Esophagus mucosa (tissue), 1 donor: ENCODE measurements around the gene SOAT2. TPM values are rescaled to one million over a fixed set of nuclear protein-coding genes. Genes with fewer than 3 reads are reported as not detected.
A peak's percentile ranks its signal among the peaks of the same experiment; 100 is the strongest.
"Not testable (repeated sequence)": the region's sequence is repeated elsewhere in the genome, so short reads cannot be mapped to it uniquely, and the experiment has no call there.

ENCODE experiments used
- ATAC-seq: fragments of 200-7000 bp; cut with Tn5 transposase; one replicate; pipeline ENCODE4 v1.9.1; 2020
- total RNA-seq: library from RNA; stranded (reverse); gene quantifications from one replicate; pipeline ENCODE4 v1.2.4, GENCODE V29; 2023
- donor health status: DM: yes; HTN: yes; CAD: no.

The SOAT2 gene
- total RNA-seq, 1 donor from 2014 or later: not detected

DNA sequence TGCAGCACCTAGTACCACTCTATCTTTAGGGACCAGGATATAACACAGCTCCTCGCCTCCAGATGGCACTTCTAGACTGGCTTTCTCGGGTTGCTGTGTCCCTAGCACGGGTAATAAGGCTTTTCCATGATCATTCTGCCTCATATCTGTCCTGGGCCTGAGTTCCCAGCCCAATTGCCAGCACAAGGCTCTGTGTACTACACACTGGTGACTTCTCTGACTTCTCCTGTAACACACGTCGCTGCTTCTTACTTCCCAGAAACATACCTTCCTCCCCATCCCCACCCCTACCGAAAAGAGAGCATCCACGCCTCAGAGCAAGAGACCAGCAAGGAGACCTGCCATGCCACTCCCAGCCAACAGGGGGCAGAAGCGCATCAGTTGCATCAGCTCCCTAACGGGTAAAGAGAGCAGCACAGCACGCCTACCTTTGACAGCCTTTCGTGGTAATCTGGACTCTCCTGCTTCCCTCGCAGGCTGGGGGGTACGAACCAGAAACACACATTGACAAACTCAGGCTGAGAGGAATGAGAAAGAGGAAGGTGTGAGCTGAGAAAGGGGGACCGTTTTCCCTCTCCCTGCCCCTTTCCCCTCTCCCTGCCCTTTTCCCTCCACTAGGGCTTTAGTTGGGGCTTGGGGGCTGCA is 56.0 kb downstream of the SOAT2 start:
- peak; percentile 92 for ATAC-seq

- peak; percentile 7 for ATAC-seq
Observed at GRCh38 chr12:53160000-53160399, 56.7 kb downstream of the SOAT2 start.

- ATAC-seq: peak; percentile 14
Observed at GRCh38 chr12:53160673-53161072, 57.4 kb downstream of the SOAT2 start.

DNA sequence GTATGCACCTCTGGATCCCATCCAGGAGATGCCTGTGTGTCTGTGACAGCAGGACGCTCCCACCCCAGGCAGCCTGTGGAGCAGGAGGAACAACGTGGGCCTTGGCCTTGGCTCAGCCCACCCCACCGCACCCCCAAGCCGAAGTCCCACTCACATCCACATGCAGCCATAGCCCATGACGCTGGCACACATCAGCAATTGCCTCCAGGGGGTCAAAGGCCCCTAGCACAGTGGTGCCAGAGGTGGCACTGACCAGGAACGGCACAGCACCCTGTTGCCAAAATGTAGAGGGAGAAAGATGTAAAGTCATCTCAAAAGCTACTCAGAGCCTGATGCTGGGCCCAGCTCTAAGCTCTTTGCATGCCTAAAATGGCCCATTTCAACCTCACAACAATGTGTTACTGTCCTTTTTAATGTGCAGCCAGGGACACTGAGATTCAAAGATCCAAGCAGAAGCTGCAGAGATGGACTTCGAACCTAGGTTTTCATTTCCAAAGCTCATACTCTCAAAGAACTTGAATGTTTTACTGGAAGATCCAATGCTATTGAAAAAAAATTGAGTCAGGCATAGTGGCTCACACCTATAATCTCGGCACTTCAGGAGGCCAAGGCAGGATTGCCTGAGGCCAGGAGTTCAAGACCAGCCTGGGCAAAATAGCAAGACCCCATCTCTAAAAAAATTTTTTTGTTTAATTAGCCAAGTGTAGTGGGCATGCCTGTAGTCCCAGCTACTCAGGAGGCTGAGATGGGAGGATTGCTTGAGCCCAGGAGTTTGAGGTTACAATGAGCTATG is 58.0 kb downstream of the SOAT2 start:
- no peak for ATAC-seq

DNA sequence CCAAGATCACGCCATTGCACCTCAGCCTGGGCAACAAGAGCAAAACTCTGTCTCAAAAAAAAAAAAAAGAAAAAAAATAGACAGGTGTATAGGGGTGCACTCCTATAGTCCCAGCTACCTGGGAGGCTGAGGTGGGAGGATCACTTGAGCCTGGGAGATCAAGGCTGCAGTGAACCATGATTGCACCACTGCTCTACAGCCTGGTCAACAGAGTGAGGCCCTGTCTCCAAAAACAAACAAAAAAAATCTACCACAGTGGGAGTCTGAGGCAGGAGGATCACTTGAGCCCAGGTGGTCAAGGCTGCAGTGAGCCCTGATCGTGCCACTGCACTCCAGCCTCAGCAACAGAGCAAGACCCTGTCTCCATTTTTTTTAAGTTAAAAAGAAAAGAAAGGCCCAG is 59.7 kb downstream of the SOAT2 start:
- ATAC-seq: not testable (repeated sequence)

DNA sequence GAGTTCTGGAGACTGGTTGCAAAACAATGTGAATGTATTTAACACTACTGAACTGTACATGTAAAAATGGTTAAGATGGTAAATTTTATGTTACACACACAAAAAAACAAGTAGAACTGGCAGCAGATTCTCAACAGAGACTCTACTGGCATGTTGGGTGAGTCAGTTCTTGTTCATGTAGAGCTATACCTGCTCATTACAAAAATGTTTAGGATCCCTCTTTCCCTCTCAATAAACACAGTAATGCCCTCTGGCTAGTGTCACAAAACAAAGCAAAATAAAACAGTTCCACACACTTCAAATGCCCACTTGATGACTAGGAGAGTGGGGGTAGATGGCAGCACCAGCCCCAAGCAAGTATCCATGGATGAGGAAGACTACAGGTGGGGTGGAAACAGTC is 63.6 kb downstream of the SOAT2 start:
- ATAC-seq: no peak

- ATAC-seq: no peak
Observed at GRCh38 chr12:53169644-53170043, 66.4 kb downstream of the SOAT2 start.

- no peak for ATAC-seq
Observed at GRCh38 chr12:53170215-53170614, 66.9 kb downstream of the SOAT2 start.

DNA sequence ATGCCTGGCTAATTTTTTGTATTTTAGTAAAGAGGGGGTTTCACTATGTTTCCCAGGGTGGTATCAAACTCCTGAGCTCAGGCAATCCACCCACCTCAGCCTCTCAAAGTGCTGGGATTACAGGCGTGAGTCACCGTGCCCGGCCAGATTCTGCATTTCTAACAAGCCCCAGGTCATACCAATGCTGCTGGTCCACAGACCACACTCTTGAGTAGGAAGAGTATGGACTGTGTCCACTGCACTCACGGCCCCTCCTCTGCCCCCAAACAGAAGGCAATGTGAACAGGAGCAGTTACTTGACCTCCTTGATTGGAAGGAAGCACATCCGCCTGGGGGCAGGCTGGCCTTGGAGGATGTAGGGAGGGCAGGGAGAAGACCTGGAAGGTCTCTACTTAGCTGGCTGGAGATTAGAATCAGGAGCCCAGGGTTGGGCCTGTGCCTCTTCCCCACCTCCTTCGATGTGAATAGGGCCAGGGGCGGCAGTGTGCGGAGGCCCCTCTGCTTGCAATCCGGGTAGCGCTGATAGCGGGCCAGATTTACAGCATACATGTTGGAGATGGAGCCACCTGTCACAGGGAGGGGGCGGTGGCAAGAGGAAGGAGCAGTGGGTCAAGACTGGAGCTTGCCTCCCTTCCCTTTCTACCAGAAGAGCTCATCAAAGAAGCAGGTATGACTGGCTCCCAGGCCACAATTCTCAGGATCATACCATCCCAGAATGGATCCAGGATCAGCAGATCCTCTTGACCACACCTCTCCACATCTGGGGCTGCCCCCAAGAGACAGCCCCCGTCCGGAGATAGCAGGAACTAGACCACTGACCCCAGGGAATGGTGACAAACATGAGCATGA is 67.8 kb downstream of the SOAT2 start:
- ATAC-seq: peak; percentile 10

DNA sequence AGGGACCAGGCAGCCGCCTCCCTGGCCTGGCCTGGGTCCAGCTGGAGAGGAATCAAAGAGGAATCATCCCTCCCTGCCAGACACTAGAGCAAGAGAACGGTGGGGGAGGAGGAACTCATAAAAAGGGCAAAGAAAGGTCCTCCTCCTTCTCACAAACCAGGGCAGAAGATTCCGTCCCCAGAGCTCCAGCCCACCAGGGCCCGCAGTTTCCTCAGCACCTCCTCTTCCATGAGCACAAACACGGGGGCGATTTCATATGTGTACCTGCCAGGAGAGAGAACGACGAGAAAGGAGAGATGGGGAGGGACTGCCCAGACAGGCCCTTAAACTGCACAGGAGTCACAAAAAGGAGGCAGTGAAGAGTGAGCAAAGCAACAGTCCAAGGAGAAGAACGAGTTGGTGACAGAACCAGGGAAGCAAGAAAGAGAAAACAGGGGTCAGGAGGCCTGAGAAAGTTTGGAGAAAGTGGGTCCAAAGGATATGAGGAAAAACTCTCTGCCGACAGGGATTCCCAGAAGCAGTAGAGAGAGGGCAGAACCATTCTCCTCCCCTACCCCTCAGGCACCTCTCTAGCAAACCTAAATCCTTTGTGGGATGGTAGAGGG is 68.5 kb downstream of the SOAT2 start:
- ATAC-seq: no peak

- ATAC-seq: no peak
Observed at GRCh38 chr12:53172352-53172751, 69.1 kb downstream of the SOAT2 start.

DNA sequence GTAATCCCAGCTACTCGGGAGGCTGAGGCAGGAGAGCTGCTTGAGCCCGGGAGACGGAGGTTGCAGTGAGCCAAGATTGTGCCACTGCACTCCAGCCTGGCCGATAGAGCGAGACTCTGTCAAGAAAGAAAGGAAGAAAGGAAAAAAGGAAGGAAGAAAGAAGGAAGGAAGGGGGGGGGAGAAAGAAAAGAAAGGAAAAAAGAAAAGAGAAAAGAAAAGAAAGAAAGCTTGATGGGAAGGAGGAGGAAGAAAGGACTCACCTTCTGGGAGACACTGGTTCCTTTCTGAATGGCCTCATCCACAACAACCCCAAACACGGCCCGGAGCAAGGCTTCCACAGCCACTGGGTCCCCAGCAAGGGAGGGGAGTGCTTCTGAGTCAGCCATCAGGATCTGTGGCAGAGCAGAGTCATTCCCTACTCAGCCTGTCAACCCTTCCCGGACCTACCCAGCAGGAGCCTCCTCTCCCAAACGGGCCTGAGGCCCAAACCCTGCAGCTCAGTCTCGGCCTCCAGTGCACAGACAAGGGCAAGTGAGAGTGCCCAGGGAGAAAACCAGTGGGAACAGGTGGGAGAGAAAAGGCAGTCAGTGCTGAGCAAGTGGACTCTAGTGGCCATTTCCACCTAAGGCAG is 69.9 kb downstream of the SOAT2 start:
- ATAC-seq: peak; percentile 48

Other genes with a start within 250 kb of the SOAT2 start
- 40.1 TPM for gene KRT8, start 198.4 kb upstream of the SOAT2 start, total RNA-seq
- 80.0 TPM for gene KRT18, start 154.4 kb upstream of the SOAT2 start, total RNA-seq
- 344 TPM for gene EIF4B, start 97.0 kb upstream of the SOAT2 start, total RNA-seq
- gene TNS2, start 53.4 kb upstream of the SOAT2 start, total RNA-seq: 10.6 TPM
- 29.3 TPM for gene SPRYD3, start 24.1 kb upstream of the SOAT2 start, total RNA-seq
- gene IGFBP6, start 5.8 kb upstream of the SOAT2 start, total RNA-seq: 50.5 TPM
- gene ZNF740, start 77.2 kb downstream of the SOAT2 start, total RNA-seq: 19.6 TPM
- 17.1 TPM for gene CSAD, start 77.4 kb downstream of the SOAT2 start, total RNA-seq
- 7.0 TPM for gene ITGB7, start 103.8 kb downstream of the SOAT2 start, total RNA-seq
- 168 TPM for gene RARG, start 128.7 kb downstream of the SOAT2 start, total RNA-seq
- gene ESPL1, start 164.8 kb downstream of the SOAT2 start, total RNA-seq: 33.8 TPM
- gene PFDN5, start 192.1 kb downstream of the SOAT2 start, total RNA-seq: 306 TPM
- gene MYG1, start 196.2 kb downstream of the SOAT2 start, total RNA-seq: 30.2 TPM
- 28.5 TPM for gene AAAS, start 218.1 kb downstream of the SOAT2 start, total RNA-seq
- gene SP7, start 232.9 kb downstream of the SOAT2 start, total RNA-seq: not detected